Chondrocyte (in vitro differentiated cells): ENCODE results near the gene ARHGEF37. TPM values are rescaled to one million over a fixed set of nuclear protein-coding genes. Genes with fewer than 3 reads are reported as not detected.

Experiments used
- DNase-seq: peaks from one replicate; pipeline ENCODE4 v3.0.0; 2021; ENCODE audit warnings: mixed read lengths, low spot score
- H3K27ac Mint-ChIP-seq: one replicate; pipeline ENCODE4 v1.8.0; 2021; ENCODE audit warnings: mild to moderate bottlenecking, moderate library complexity, mixed read lengths; ENCODE audit not compliant: unreplicated experiment
- H3K27me3 Mint-ChIP-seq: 2 replicates; pipeline ENCODE4 v1.8.0; 2021; ENCODE audit warnings: low read depth, mixed read lengths
- H3K36me3 Mint-ChIP-seq: 2 replicates; pipeline ENCODE4 v1.8.0; 2021; ENCODE audit warnings: low read depth, mixed read lengths
- H3K4me1 Mint-ChIP-seq: 2 replicates; pipeline ENCODE4 v1.8.0; 2021; ENCODE audit warnings: low read depth, mild to moderate bottlenecking, mixed read lengths
- H3K4me3 Mint-ChIP-seq: one replicate; pipeline ENCODE4 v1.8.0; 2021; ENCODE audit warnings: mild to moderate bottlenecking, moderate library complexity, mixed read lengths; ENCODE audit not compliant: unreplicated experiment
- H3K9me3 Mint-ChIP-seq: 2 replicates; pipeline ENCODE4 v1.8.0; 2021; ENCODE audit warnings: low read depth, mixed read lengths
- CTCF ChIP-seq: fragments of 200-600 bp; sonication (generic); IDR thresholded peaks from 2 replicates; pipeline ENCODE4 v1.5.0; 2021; ENCODE audit warnings: antibody characterized with exemption, mild to moderate bottlenecking, moderate library complexity
- total RNA-seq: library from RNA; stranded (reverse); gene quantifications from 3 replicates; pipeline ENCODE4 v1.2.1, GENCODE V29; 2021

Gene ARHGEF37
- total RNA-seq, 1 donor from 2014 or later, result 6.0 TPM

GRCh38 chr5:149599375-149599774 is 18.1 kb downstream of the ARHGEF37 start:
- Mint-ChIP-seq H3K27ac (no peak overlapping the region), H3K36me3 (peaks cover 15% of the 10 kb centered on the region), H3K9me3 (no peaks in the 10 kb centered on the region), H3K4me3 (no peak overlapping the region), H3K27me3 (no peaks in the 10 kb centered on the region), H3K4me1 (peaks cover 25% of the 10 kb centered on the region)
- no peak for TF ChIP-seq CTCF
- DNase-seq, result no peak

- Mint-ChIP-seq H3K9me3 (no peaks in the 10 kb centered on the region), H3K4me1 (peaks cover 17% of the 10 kb centered on the region), H3K27me3 (no peaks in the 10 kb centered on the region), H3K36me3 (peaks cover 15% of the 10 kb centered on the region), H3K27ac (no peak overlapping the region), H3K4me3 (no peak overlapping the region)
- TF ChIP-seq CTCF, result no peak
- no peak for DNase-seq
Measured at GRCh38 chr5:149600932-149601331, 19.6 kb downstream of the ARHGEF37 start.

- no peak overlapping the region for H3K27ac Mint-ChIP-seq
- H3K9me3 Mint-ChIP-seq, result no peaks in the 10 kb centered on the region
- DNase-seq, result no peak
- peaks cover 20% of the 10 kb centered on the region for H3K4me1 Mint-ChIP-seq
- H3K4me3 Mint-ChIP-seq, result no peak overlapping the region
- H3K36me3 Mint-ChIP-seq, result peaks cover 15% of the 10 kb centered on the region
- no peaks in the 10 kb centered on the region for H3K27me3 Mint-ChIP-seq
- TF ChIP-seq CTCF, result no peak
Measured at GRCh38 chr5:149603210-149603609, 21.9 kb downstream of the ARHGEF37 start.

- Mint-ChIP-seq H3K9me3 (no peaks in the 10 kb centered on the region), H3K27ac (no peak overlapping the region), H3K4me3 (no peak overlapping the region), H3K4me1 (peaks cover 27% of the 10 kb centered on the region), H3K36me3 (peaks cover 15% of the 10 kb centered on the region), H3K27me3 (no peaks in the 10 kb centered on the region)
- no peak for DNase-seq
- TF ChIP-seq CTCF, result no peak
Measured at GRCh38 chr5:149603920-149604319, 22.6 kb downstream of the ARHGEF37 start.

- Mint-ChIP-seq H3K4me1 (peaks cover 31% of the 10 kb centered on the region), H3K36me3 (peaks cover 17% of the 10 kb centered on the region), H3K9me3 (peaks cover 3% of the 10 kb centered on the region), H3K27ac (no peak overlapping the region), H3K4me3 (no peak overlapping the region), H3K27me3 (no peaks in the 10 kb centered on the region)
- no peak for DNase-seq
- TF ChIP-seq CTCF, result no peak
Measured at GRCh38 chr5:149604321-149604720, 23.0 kb downstream of the ARHGEF37 start.
